ENCODE data around the gene RGL2. TPM values are rescaled to one million over a fixed set of nuclear protein-coding genes. Genes with fewer than 3 reads are reported as not detected.
"Not testable (repeated sequence)": the region's sequence is repeated elsewhere in the genome, so short reads cannot be mapped to it uniquely, and the experiment has no call there.

Gene RGL2
- polyA plus RNA-seq, 3 donors = 14.9 to 145 (median 15.5) TPM

DNA sequence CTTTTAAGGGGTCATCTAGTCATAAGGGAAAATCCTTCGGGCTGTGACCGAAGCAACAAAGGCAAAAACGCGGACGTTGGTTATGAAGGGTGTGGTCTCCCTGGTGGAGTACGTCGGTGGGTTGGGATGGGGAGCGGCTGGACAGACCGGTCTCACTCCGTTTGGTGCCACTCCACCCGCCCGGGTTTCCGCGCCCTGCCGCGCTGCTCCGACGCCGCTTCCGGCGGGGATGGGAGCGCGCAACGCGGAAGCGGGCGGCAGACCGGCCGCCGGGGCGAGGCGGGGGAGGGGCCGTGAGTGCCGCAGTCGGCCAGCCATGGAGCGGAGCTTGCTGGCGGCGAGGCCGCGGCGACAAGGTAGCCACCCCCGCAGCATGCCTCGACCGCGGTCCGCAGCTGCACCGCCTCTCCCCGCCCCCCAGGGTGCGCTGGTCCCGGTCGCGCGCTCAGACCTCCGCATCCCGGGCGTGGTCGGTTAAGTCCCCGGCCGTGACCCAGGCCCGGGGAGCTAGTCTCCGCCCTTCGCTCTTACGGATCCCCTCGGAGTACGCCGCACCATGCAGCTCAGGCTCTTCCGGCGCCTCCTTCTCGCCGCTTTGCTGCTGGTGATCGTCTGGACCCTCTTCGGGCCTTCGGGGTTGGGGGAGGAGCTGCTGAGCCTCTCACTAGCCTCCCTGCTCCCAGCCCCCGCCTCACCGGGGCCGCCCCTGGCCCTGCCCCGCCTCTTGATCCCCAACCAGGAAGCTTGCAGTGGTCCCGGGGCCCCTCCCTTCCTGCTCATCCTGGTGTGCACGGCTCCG lies 21.7 kb downstream of the RGL2 start, which contains the start of gene B3GALT4:
Gene B3GALT4, plus strand, starts transcription at position 260 of the 799 bp plus-strand sequence. Its CDS starts 297 bp downstream, at position 557.
- peak within 1 kb of the TSS; percentile 92 for H2AFZ ChIP-seq (ENCODE audit: insufficient read depth, low read depth, low read length, poor library complexity, severe bottlenecking)
- H3K4me1 ChIP-seq (ENCODE audit: control insufficient read depth in 1 of 2, insufficient read depth in 2 of 2, low read length in 2 of 2) = peaks cover 69 to 78% of the 10 kb centered on the region in 2 donors
- peak within 1 kb of the TSS; percentile 78 to 80 for H3K27ac ChIP-seq (ENCODE audit: low read depth in 1 of 2, low read length in 2 of 2)
- peak within 1 kb of the TSS; percentile 99 for H3K4me2 ChIP-seq (replicated peaks; ENCODE audit: extremely low read depth, low read length, poor library complexity, severe bottlenecking)
- H3K4me3 Mint-ChIP-seq = peak within 1 kb of the TSS; percentile 94
- WGBS (ENCODE audit: insufficient coverage) = under 1% methylated on average over 77 of the region's 80 CpGs
- peaks cover 45 to 70% of the 10 kb centered on the region in 2 donors for H3K36me3 Mint-ChIP-seq
- no peaks in the 10 kb centered on the region for H3K27me3 Mint-ChIP-seq (ENCODE audit: low read depth in 3 of 3)
- peak; percentile 66 to 80 (median 67) for DNase-seq
- H3K36me3 ChIP-seq (replicated peaks in 1 of 2; ENCODE audit: control insufficient read depth in 1 of 2, insufficient read depth in 2 of 2, low read length in 2 of 2) = peaks cover 46 to 78% of the 10 kb centered on the region in 2 donors
- peaks cover 74% of the 10 kb centered on the region for H3K4me1 Mint-ChIP-seq
- no peaks in the 10 kb centered on the region for H3K9me3 ChIP-seq (replicated peaks in 1 of 2; ENCODE audit: control insufficient read depth in 1 of 2, insufficient read depth in 1 of 2, low read length in 2 of 2)
- no peaks in the 10 kb centered on the region for H3K27me3 ChIP-seq (ENCODE audit: control insufficient read depth in 2 of 2, insufficient read depth in 2 of 2, low read length in 2 of 2)
- H3K79me2 ChIP-seq (ENCODE audit: insufficient read depth, low read length) = peaks cover 83% of the 10 kb centered on the region
- intact Hi-C loops (cut with micrococcal nuclease) = no loop called here
- no peaks in the 10 kb centered on the region for H3K9me3 Mint-ChIP-seq
- peak within 1 kb of the TSS; percentile 87 to 95 (median 92) for H3K27ac Mint-ChIP-seq
- H3K9ac ChIP-seq (ENCODE audit: insufficient read depth, low read length, poor library complexity, severe bottlenecking) = peak within 1 kb of the TSS; percentile 78
- peaks cover 72% of the 10 kb centered on the region for H4K20me1 ChIP-seq (ENCODE audit: insufficient read depth, low read length)
- H3K4me3 ChIP-seq (replicated peaks in 1 of 3; ENCODE audit: low read depth in 2 of 3, low read length in 3 of 3) = peak within 1 kb of the TSS; percentile 76 to 94 (median 90)
- TF ChIP-seq, protein P1, sequence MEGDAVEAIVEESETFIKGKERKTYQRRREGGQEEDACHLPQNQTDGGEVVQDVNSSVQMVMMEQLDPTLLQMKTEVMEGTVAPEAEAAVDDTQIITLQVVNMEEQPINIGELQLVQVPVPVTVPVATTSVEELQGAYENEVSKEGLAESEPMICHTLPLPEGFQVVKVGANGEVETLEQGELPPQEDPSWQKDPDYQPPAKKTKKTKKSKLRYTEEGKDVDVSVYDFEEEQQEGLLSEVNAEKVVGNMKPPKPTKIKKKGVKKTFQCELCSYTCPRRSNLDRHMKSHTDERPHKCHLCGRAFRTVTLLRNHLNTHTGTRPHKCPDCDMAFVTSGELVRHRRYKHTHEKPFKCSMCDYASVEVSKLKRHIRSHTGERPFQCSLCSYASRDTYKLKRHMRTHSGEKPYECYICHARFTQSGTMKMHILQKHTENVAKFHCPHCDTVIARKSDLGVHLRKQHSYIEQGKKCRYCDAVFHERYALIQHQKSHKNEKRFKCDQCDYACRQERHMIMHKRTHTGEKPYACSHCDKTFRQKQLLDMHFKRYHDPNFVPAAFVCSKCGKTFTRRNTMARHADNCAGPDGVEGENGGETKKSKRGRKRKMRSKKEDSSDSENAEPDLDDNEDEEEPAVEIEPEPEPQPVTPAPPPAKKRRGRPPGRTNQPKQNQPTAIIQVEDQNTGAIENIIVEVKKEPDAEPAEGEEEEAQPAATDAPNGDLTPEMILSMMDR (IDR thresholded peaks at IDR 0.05) = peak; percentile 68

DNA sequence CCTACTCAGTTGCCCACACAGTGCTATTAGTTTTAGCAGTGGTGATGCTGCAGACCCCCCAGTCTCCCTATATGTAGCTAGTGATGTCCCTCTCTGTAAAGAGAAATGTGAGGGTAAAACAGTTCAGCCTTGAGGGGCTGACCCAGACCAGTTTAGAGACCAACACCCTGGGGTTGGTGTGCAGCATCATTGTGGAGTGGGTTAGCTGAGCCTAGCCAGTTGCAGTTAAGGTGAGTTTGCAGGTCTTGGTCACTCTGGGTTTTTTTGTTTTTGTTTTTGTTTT lies 22.2 kb downstream of the RGL2 start:
- Histone ChIP-seq H3K79me2 (ENCODE audit: insufficient read depth, low read length) (peaks cover 86% of the 10 kb centered on the region), H2AFZ (ENCODE audit: insufficient read depth, low read depth, low read length, poor library complexity, severe bottlenecking) (peak overlapping the region; percentile 92), H3K9me3 (replicated peaks in 1 of 2; ENCODE audit: control insufficient read depth in 1 of 2, insufficient read depth in 1 of 2, low read length in 2 of 2) (no peaks in the 10 kb centered on the region), H3K4me2 (replicated peaks; ENCODE audit: extremely low read depth, low read length, poor library complexity, severe bottlenecking) (peak overlapping the region; percentile 99), H3K9ac (ENCODE audit: insufficient read depth, low read length, poor library complexity, severe bottlenecking) (peak overlapping the region; percentile 78), H3K27me3 (ENCODE audit: control insufficient read depth in 2 of 2, insufficient read depth in 2 of 2, low read length in 2 of 2) (no peaks in the 10 kb centered on the region), H3K27ac (ENCODE audit: low read depth in 1 of 2, low read length in 2 of 2) (peak overlapping the region; percentile 44 to 80), H4K20me1 (ENCODE audit: insufficient read depth, low read length) (peaks cover 73% of the 10 kb centered on the region), H3K4me3 (replicated peaks in 1 of 3; ENCODE audit: low read depth in 2 of 3, low read length in 3 of 3) (peak overlapping the region; percentile 76 to 94 (median 90)), H3K4me1 (ENCODE audit: control insufficient read depth in 1 of 2, insufficient read depth in 2 of 2, low read length in 2 of 2) (peaks cover 69 to 78% of the 10 kb centered on the region in 2 donors), H3K36me3 (replicated peaks in 1 of 2; ENCODE audit: control insufficient read depth in 1 of 2, insufficient read depth in 2 of 2, low read length in 2 of 2) (peaks cover 46 to 73% of the 10 kb centered on the region in 2 donors)
- H3K4me3 Mint-ChIP-seq = peak overlapping the region; percentile 85 to 94
- TF ChIP-seq, protein P1 (IDR thresholded peaks at IDR 0.05) = no peak
- no peaks in the 10 kb centered on the region for H3K9me3 Mint-ChIP-seq
- H3K4me1 Mint-ChIP-seq = peaks cover 75% of the 10 kb centered on the region
- peak overlapping the region; percentile 85 to 95 (median 90) for H3K27ac Mint-ChIP-seq
- H3K36me3 Mint-ChIP-seq = peaks cover 45 to 67% of the 10 kb centered on the region in 2 donors
- DNase-seq = no peak
- intact Hi-C loops (cut with micrococcal nuclease) = no loop called here
- H3K27me3 Mint-ChIP-seq (ENCODE audit: low read depth in 3 of 3) = no peaks in the 10 kb centered on the region

DNA sequence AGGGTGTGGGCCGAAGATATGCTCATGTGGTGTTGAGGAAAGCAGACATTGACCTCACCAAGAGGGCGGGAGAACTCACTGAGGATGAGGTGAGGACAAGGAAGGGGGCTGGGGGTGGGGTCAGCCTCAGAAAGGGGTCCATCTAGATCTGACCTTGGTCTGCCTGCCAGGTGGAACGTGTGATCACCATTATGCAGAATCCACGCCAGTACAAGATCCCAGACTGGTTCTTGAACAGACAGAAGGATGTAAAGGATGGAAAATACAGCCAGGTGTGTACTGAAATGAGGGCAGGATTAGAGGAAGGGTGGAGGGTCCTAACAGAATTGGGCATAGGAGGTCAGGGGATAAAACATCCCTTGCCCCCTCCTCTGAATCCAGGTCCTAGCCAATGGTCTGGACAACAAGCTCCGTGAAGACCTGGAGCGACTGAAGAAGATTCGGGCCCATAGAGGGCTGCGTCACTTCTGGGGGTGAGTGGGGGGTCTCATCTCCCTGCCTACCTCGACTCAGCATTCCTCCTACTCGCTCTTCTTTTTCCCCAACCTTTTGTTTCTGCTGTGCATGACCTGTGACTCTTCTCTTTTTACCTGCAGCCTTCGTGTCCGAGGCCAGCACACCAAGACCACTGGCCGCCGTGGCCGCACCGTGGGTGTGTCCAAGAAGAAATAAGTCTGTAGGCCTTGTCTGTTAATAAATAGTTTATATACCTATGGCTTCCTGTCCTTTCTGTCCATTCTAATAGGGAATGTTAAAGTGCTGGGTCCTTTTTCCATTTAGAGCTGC lies 22.8 kb downstream of the RGL2 start:
- H3K9me3 ChIP-seq (replicated peaks in 1 of 2; ENCODE audit: control insufficient read depth in 1 of 2, insufficient read depth in 1 of 2, low read length in 2 of 2); H3K27me3 ChIP-seq (ENCODE audit: control insufficient read depth in 2 of 2, insufficient read depth in 2 of 2, low read length in 2 of 2); H3K27me3 Mint-ChIP-seq (ENCODE audit: low read depth in 3 of 3); H3K9me3 Mint-ChIP-seq; DNase-seq; H3K9ac ChIP-seq (ENCODE audit: insufficient read depth, low read length, poor library complexity, severe bottlenecking); intact Hi-C loops (cut with micrococcal nuclease): not testable (repeated sequence)
- H3K4me3 ChIP-seq (replicated peaks in 1 of 3; ENCODE audit: low read depth in 2 of 3, low read length in 3 of 3) = peak overlapping the region in 2 of 3 experiments; percentile 90 to 94
- peak overlapping the region; percentile 44 to 80 for H3K27ac ChIP-seq (ENCODE audit: low read depth in 1 of 2, low read length in 2 of 2)
- Mint-ChIP-seq H3K27ac (peak overlapping the region; percentile 85 to 95 (median 90)), H3K4me1 (peaks cover 74% of the 10 kb centered on the region), H3K36me3 (peaks cover 39 to 65% of the 10 kb centered on the region in 2 donors), H3K4me3 (peak overlapping the region; percentile 85 to 94)
- peaks cover 68% of the 10 kb centered on the region for H4K20me1 ChIP-seq (ENCODE audit: insufficient read depth, low read length)
- H2AFZ ChIP-seq (ENCODE audit: insufficient read depth, low read depth, low read length, poor library complexity, severe bottlenecking) = peak overlapping the region; percentile 92
- peaks cover 44 to 69% of the 10 kb centered on the region in 2 donors for H3K36me3 ChIP-seq (replicated peaks in 1 of 2; ENCODE audit: control insufficient read depth in 1 of 2, insufficient read depth in 2 of 2, low read length in 2 of 2)
- H3K4me2 ChIP-seq (replicated peaks; ENCODE audit: extremely low read depth, low read length, poor library complexity, severe bottlenecking) = peak overlapping the region; percentile 99
- peaks cover 90% of the 10 kb centered on the region for H3K79me2 ChIP-seq (ENCODE audit: insufficient read depth, low read length)
- 86% methylated on average over 3 of the region's 16 CpGs for WGBS (ENCODE audit: insufficient coverage)
- peaks cover 72 to 82% of the 10 kb centered on the region in 2 donors for H3K4me1 ChIP-seq (ENCODE audit: control insufficient read depth in 1 of 2, insufficient read depth in 2 of 2, low read length in 2 of 2)

All from CD14-positive monocyte (primary cell).